GM12878 (cell line): Measurements from ENCODE around the gene MTNR1A. TPM values are rescaled to one million over a fixed set of nuclear protein-coding genes. Genes with fewer than 3 reads are reported as not detected.

ENCODE experiments used
- ATAC-seq: fragments of 200-7000 bp; cut with Tn5 transposase; 3 replicates; pipeline ENCODE4 v1.9.1; 2020; ENCODE audit warnings: mild to moderate bottlenecking, moderate library complexity
- BruUV-seq: library from RNA; stranded (reverse); fragments of 400-500 nt; replicated peaks from 2 replicates; lab custom pipeline; 2021; lab: Mats Ljungman, UMichigan
- CTCF ChIA-PET: fragments of 300-600 bp; sonication (Branson Sonifier 250); formaldehyde crosslinking; extraction: SDS; loops from one replicate; lab custom pipeline; 2021; ENCODE audit warnings: inconsistent platforms; lab: Yijun Ruan, JAX
- POLR2A ChIA-PET: fragments of 350-600 bp; formaldehyde crosslinking; extraction: SDS; loops from one replicate; lab custom pipeline; 2021; ENCODE audit warnings: inconsistent platforms; lab: Charles Lee
- RAD21 ChIA-PET: fragments of 300-600 bp; sonication (Branson Sonifier 250); formaldehyde crosslinking; loops from one replicate; lab custom pipeline; 2023; ENCODE audit warnings: antibody characterized with exemption; ENCODE audit not compliant: unreplicated experiment; lab: Charles Lee
- SMC1A ChIA-PET: fragments of 300-600 bp; sonication (Branson Sonifier 250); formaldehyde crosslinking; loops from one replicate; lab custom pipeline; 2023; ENCODE audit not compliant: unreplicated experiment, uncharacterized antibody; lab: Charles Lee
- DNase-seq: peaks from one replicate; pipeline ENCODE4 v3.0.0-alpha.2; 2011; ENCODE audit warnings: low read depth, low spot score
- FAIRE-seq: peaks from 3 replicates; lab custom pipeline; 2011; peaks lifted over from hg19 to GRCh38; lab: Jason Lieb, UNC
- H2AFZ ChIP-seq: 2 replicates; pipeline ENCODE4 v1.6.0; 2011; ENCODE audit warnings: low read depth, low read length, control low read depth; ENCODE audit not compliant: control insufficient read depth
- H3K27ac ChIP-seq: 2 replicates; pipeline ENCODE4 v1.5.1; 2011; ENCODE audit warnings: control low read depth; ENCODE audit not compliant: control insufficient read depth, insufficient read depth
- H3K27me3 ChIP-seq, 2 experiments: replicated peaks in 1 of 2; 2 replicates each; pipeline versions ENCODE4 v1.6.0 to v1.6.1; 2011; ENCODE audit warnings: low read length in 1 of 2; ENCODE audit not compliant: control insufficient read depth in 2 of 2, insufficient read depth in 2 of 2
- H3K36me3 ChIP-seq, 2 experiments: 2 replicates each; pipeline ENCODE4 v1.5.1; 2011; ENCODE audit warnings: low read length in 1 of 2; ENCODE audit not compliant: control insufficient read depth in 2 of 2, insufficient read depth in 2 of 2
- H3K4me1 ChIP-seq: 2 replicates; pipeline ENCODE4 v1.6.1; 2011; ENCODE audit warnings: mild to moderate bottlenecking, low read length, moderate library complexity, mixed read lengths; ENCODE audit not compliant: control insufficient read depth, insufficient read depth
- H3K4me2 ChIP-seq: 2 replicates; pipeline ENCODE4 v1.6.0; 2011; ENCODE audit warnings: control low read depth; ENCODE audit not compliant: control insufficient read depth, insufficient read depth
- H3K4me3 ChIP-seq: fragments of 200-600 bp; sonication (generic); 2 replicates; pipeline ENCODE4 v1.5.1; 2016
- H3K79me2 ChIP-seq: 2 replicates; pipeline ENCODE4 v1.6.0; 2011; ENCODE audit warnings: low read length; ENCODE audit not compliant: control insufficient read depth, insufficient read depth
- H3K9ac ChIP-seq: 2 replicates; pipeline ENCODE4 v1.8.0; 2011; ENCODE audit warnings: low read length, control low read depth, mixed read lengths; ENCODE audit not compliant: control insufficient read depth, insufficient read depth
- H3K9me3 ChIP-seq: replicated peaks from 3 replicates; pipeline ENCODE4 v1.5.1; 2011; ENCODE audit warnings: mild to moderate bottlenecking, low read length; ENCODE audit not compliant: control insufficient read depth, insufficient read depth
- H4K20me1 ChIP-seq: 2 replicates; pipeline ENCODE4 v1.6.0; 2011; ENCODE audit not compliant: control insufficient read depth, insufficient read depth
- BACH1 ChIP-seq: fragments of 450-650 bp; IDR thresholded peaks from 2 replicates; pipeline ENCODE4 v1.6.1; 2017; ENCODE audit warnings: mild to moderate bottlenecking, borderline replicate concordance
- BHLHE40 ChIP-seq, 2 experiments: fragments of 450-650 bp in 1 of 2; IDR thresholded peaks; 2 replicates each; pipeline ENCODE4 v1.6.1; 2011 to 2017; ENCODE audit warnings: low read depth in 2 of 2, borderline replicate concordance in 1 of 2, improper control_type of control experiment in 1 of 2, low read length in 1 of 2, mild to moderate bottlenecking in 1 of 2
- CHD2 ChIP-seq: IDR thresholded peaks from 2 replicates; pipeline ENCODE4 v1.6.1; 2011; ENCODE audit warnings: low read depth, low read length, improper control_type of control experiment, borderline replicate concordance
- EZH2 ChIP-seq: IDR thresholded peaks from 2 replicates; pipeline ENCODE4 v1.6.1; 2012; ENCODE audit warnings: low read depth, mild to moderate bottlenecking, control low read depth, inconsistent platforms, low read length, borderline replicate concordance; ENCODE audit not compliant: control insufficient read depth
- GATAD2B ChIP-seq: fragments of 450-650 bp; conservative IDR thresholded peaks from 2 replicates; pipeline ENCODE4 v1.6.1; 2017; ENCODE audit warnings: low read depth, mild to moderate bottlenecking, moderate library complexity
- HCFC1 ChIP-seq: fragments of 150-350 bp; IDR thresholded peaks from 2 replicates; pipeline ENCODE4 v1.6.1; 2014; ENCODE audit warnings: low read length
- HDAC6 ChIP-seq: fragments of 200-600 bp; sonication (generic); IDR thresholded peaks from one replicate; pipeline ENCODE4 v1.8.0; 2017; ENCODE audit warnings: antibody characterized with exemption; ENCODE audit not compliant: unreplicated experiment
- LARP7 ChIP-seq: fragments of 450-650 bp; IDR thresholded peaks from 2 replicates; pipeline ENCODE4 v1.6.1; 2017; ENCODE audit warnings: mild to moderate bottlenecking
- MXI1 ChIP-seq: fragments of 150-350 bp; IDR thresholded peaks from 2 replicates; pipeline ENCODE4 v1.6.1; 2011; ENCODE audit warnings: low read depth, mild to moderate bottlenecking, inconsistent platforms, low read length, improper control_type of control experiment
- NFXL1 ChIP-seq: fragments of 450-650 bp; IDR thresholded peaks from 2 replicates; pipeline ENCODE4 v1.6.1; 2017; ENCODE audit warnings: antibody characterized with exemption, mild to moderate bottlenecking, borderline replicate concordance
- NRF1 ChIP-seq: conservative IDR thresholded peaks from 2 replicates; pipeline ENCODE4 v1.6.1; 2011; ENCODE audit warnings: mild to moderate bottlenecking, low read depth, low read length, improper control_type of control experiment
- SMAD5 ChIP-seq: IDR thresholded peaks from 2 replicates; pipeline ENCODE4 v1.6.1; 2016; ENCODE audit warnings: antibody characterized with exemption, low read depth
- SPI1 ChIP-seq: IDR thresholded peaks from 2 replicates; pipeline ENCODE4 v1.6.1; 2011; ENCODE audit warnings: low read depth, mild to moderate bottlenecking, low read length, moderate library complexity, borderline replicate concordance; ENCODE audit not compliant: insufficient read depth
- TCF7 ChIP-seq: IDR thresholded peaks from 2 replicates; pipeline ENCODE4 v1.6.1; 2014; ENCODE audit warnings: antibody characterized with exemption, borderline replicate concordance
- YBX1 ChIP-seq: fragments of 450-650 bp; IDR thresholded peaks from 2 replicates; pipeline ENCODE4 v1.6.1; 2016; ENCODE audit warnings: antibody characterized with exemption
- ZNF384 ChIP-seq: IDR thresholded peaks from 2 replicates; pipeline ENCODE4 v1.6.1; 2012; ENCODE audit warnings: low read depth, mild to moderate bottlenecking, low read length, improper control_type of control experiment, borderline replicate concordance
- WGBS: methylation state at CpG from one replicate; pipeline ENCODE4 v1.1.6; 2016; ENCODE audit warnings: low lambda C conversion rate; ENCODE audit not compliant: insufficient replicate concordance, insufficient coverage; ENCODE audit errors: missing lambda C conversion rate; 5-methylcytosine and 5-hydroxymethylcytosine counted together
- in situ Hi-C: fragments of 300-500 bp; cut with MboI; formaldehyde crosslinking; loops from 9 replicates; pipeline ENCODE4 v1.14.3; 2018; ENCODE audit warnings: mixed read lengths
- intact Hi-C: fragments of 100-400 bp; cut with micrococcal nuclease; formaldehyde crosslinking; loops from one replicate; pipeline ENCODE4 v1.14.2; 2022; ENCODE audit not compliant: unreplicated experiment
- polyA plus RNA-seq, 11 experiments: library from polyadenylated mRNA; depleted of rRNA in 4 of 11; unstranded in 6 of 11; stranded (reverse) in 5 of 11; fragments of >200 nt; fragmentation: Nextera tagmentation in 4 of 11; fragmentation: Illumina TruSeq in 1 of 11; extraction: Ambion mirVana in 4 of 11; extraction: Trizol in 1 of 11; gene quantifications; 1 replicate in 1 of 11; 2 replicates in 10 of 11; pipeline versions ENCODE4 v1.2.1 to v1.2.3, GENCODE V29; 2011 to 2016; ENCODE audit warnings: inconsistent platforms in 2 of 11, missing spikeins in 2 of 11, low read depth in 1 of 11
- total RNA-seq, 4 experiments: library from RNA; depleted of rRNA in 3 of 4; stranded (reverse); fragments of >200 nt in 3 of 4; fragmentation: Illumina TruSeq in 1 of 4; extraction: Trizol in 1 of 4; gene quantifications; 2 replicates each; pipeline versions ENCODE4 v1.2.1 to v1.2.3, GENCODE V29; 2013 to 2021
- TF ChIP-seq, protein P1 (sequence below): IDR thresholded peaks from 2 replicates; pipeline ENCODE4 v1.6.1; 2011; ENCODE audit warnings: borderline replicate concordance, low read depth, mild to moderate bottlenecking, moderate library complexity, mixed read lengths, low read length; ENCODE audit not compliant: insufficient read depth; ENCODE audit errors: extremely low read length
- TF ChIP-seq, protein P2 (sequence below): IDR thresholded peaks from 2 replicates; pipeline ENCODE4 v1.6.1; 2012; ENCODE audit warnings: low read depth, low read length, improper control_type of control experiment
- TF ChIP-seq, protein P3 (sequence below): fragments of 450-650 bp; formaldehyde crosslinking; IDR thresholded peaks from 2 replicates; pipeline ENCODE4 v1.4.0; 2020; ENCODE audit warnings: mild to moderate bottlenecking, moderate library complexity
- TF ChIP-seq, protein P4 (sequence below): fragments of 450-650 bp; IDR thresholded peaks from 2 replicates; pipeline ENCODE4 v1.6.1; 2016; ENCODE audit warnings: mild to moderate bottlenecking

The MTNR1A gene
- total and polyA plus RNA-seq, 10 of the 15 experiments (the other 5 are each of a cell fraction or from before 2014, with no cell fraction given): 0.14 TPM; not detected in 9

DNA sequence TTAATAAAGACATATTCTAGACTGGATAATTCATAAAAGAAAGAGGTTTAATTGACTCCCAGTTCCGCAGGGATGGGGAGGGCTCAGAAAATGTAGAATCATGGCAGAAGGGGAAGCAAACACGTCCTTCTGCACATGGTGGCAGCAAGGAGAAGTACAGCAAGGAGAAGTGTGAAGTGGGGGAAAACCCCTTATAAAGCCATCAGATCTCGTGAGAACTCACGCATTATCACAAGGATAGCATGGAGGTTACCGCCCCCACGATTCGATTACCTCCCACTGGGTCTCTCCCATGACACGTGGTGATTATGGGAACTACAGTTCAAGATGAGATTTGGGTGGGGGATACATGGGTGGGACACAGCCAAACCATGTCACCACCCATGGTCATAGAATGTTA lies 58.3 kb downstream of the MTNR1A start:
- in situ Hi-C loops: no loop called here
- DNase-seq (no peak), ATAC-seq (no peak), FAIRE-seq (no peak)
- H3K79me2 ChIP-seq: no peaks in the 10 kb centered on the region
- ChIA-PET SMC1A (no interaction called here), CTCF (no interaction called here), POLR2A (no interaction called here), RAD21 (no interaction called here)
- no peaks in the 10 kb centered on the region for H4K20me1 ChIP-seq
- no peaks in the 10 kb centered on the region for H3K36me3 ChIP-seq
- BruUV-seq: no TSS peak
- TF ChIP-seq YBX1: no peak
- TF ChIP-seq GATAD2B: no peak
- TF ChIP-seq BHLHE40 (IDR thresholded peaks at IDR 0.05; ENCODE audit: borderline replicate concordance in 1 of 2, low read depth in 2 of 2, low read length in 1 of 2): no peak
- TF ChIP-seq, protein P1, sequence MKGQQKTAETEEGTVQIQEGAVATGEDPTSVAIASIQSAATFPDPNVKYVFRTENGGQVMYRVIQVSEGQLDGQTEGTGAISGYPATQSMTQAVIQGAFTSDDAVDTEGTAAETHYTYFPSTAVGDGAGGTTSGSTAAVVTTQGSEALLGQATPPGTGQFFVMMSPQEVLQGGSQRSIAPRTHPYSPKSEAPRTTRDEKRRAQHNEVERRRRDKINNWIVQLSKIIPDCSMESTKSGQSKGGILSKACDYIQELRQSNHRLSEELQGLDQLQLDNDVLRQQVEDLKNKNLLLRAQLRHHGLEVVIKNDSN: no peak
- no peak for TF ChIP-seq TCF7
- TF ChIP-seq HCFC1: no peak
- TF ChIP-seq, protein P2, sequence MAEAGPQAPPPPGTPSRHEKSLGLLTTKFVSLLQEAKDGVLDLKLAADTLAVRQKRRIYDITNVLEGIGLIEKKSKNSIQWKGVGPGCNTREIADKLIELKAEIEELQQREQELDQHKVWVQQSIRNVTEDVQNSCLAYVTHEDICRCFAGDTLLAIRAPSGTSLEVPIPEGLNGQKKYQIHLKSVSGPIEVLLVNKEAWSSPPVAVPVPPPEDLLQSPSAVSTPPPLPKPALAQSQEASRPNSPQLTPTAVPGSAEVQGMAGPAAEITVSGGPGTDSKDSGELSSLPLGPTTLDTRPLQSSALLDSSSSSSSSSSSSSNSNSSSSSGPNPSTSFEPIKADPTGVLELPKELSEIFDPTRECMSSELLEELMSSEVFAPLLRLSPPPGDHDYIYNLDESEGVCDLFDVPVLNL: no peak
- no peak for TF ChIP-seq HDAC6
- TF ChIP-seq ZNF384: no peak
- no peak for TF ChIP-seq NRF1
- TF ChIP-seq, protein P3, sequence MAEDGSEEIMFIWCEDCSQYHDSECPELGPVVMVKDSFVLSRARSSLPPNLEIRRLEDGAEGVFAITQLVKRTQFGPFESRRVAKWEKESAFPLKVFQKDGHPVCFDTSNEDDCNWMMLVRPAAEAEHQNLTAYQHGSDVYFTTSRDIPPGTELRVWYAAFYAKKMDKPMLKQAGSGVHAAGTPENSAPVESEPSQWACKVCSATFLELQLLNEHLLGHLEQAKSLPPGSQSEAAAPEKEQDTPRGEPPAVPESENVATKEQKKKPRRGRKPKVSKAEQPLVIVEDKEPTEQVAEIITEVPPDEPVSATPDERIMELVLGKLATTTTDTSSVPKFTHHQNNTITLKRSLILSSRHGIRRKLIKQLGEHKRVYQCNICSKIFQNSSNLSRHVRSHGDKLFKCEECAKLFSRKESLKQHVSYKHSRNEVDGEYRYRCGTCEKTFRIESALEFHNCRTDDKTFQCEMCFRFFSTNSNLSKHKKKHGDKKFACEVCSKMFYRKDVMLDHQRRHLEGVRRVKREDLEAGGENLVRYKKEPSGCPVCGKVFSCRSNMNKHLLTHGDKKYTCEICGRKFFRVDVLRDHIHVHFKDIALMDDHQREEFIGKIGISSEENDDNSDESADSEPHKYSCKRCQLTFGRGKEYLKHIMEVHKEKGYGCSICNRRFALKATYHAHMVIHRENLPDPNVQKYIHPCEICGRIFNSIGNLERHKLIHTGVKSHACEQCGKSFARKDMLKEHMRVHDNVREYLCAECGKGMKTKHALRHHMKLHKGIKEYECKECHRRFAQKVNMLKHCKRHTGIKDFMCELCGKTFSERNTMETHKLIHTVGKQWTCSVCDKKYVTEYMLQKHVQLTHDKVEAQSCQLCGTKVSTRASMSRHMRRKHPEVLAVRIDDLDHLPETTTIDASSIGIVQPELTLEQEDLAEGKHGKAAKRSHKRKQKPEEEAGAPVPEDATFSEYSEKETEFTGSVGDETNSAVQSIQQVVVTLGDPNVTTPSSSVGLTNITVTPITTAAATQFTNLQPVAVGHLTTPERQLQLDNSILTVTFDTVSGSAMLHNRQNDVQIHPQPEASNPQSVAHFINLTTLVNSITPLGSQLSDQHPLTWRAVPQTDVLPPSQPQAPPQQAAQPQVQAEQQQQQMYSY (CRISPR knock-in tag): no peak
- no peak for TF ChIP-seq NFXL1
- TF ChIP-seq CHD2: no peak
- no peak for TF ChIP-seq SPI1
- TF ChIP-seq EZH2: no peak
- TF ChIP-seq LARP7: no peak
- TF ChIP-seq BACH1: no peak
- TF ChIP-seq, protein P4, sequence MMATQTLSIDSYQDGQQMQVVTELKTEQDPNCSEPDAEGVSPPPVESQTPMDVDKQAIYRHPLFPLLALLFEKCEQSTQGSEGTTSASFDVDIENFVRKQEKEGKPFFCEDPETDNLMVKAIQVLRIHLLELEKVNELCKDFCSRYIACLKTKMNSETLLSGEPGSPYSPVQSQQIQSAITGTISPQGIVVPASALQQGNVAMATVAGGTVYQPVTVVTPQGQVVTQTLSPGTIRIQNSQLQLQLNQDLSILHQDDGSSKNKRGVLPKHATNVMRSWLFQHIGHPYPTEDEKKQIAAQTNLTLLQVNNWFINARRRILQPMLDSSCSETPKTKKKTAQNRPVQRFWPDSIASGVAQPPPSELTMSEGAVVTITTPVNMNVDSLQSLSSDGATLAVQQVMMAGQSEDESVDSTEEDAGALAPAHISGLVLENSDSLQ: no peak
- TF ChIP-seq MXI1: no peak
- no peak for TF ChIP-seq SMAD5
- H3K27ac ChIP-seq: no peak overlapping the region
- H3K4me3 ChIP-seq: no peak overlapping the region
- no peaks in the 10 kb centered on the region for H3K27me3 ChIP-seq
- intact Hi-C loops: no loop called here
- H2AFZ ChIP-seq: no peak overlapping the region
- no peak overlapping the region for H3K4me2 ChIP-seq
- H3K9me3 ChIP-seq: no peaks in the 10 kb centered on the region; the same call in 2 of the 3 replicates
- H3K9ac ChIP-seq: no peak overlapping the region
- H3K4me1 ChIP-seq: no peaks in the 10 kb centered on the region
- WGBS: 44% methylated on average over 8 of the region's 8 CpGs
